ENCODE results near the gene SGMS2.
A peak's percentile ranks its signal among the peaks of the same experiment; 100 is the strongest.

Gene SGMS2

DNA sequence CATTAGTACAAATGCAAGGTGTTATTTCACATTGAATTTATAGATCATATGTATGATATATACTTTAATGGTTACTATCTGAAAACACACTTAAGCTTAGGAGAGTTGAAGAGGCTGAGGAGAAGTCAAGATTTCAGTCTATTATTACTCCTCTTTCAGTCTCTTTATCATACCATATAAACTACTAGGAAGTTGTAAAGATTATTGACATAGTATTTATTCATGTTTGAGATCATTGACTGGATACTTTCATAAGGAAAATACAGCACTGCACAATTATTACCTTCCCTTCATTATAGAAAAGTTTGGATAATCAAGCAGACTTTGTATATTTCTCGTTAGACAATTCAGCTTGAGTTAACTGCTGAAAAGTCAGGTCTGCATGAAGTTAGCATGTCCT lies 10.0 kb upstream of the SGMS2 start:
- H3K9ac ChIP-seq (ENCODE audit: low read depth, low read length), result no peak overlapping the region
- no peaks in the 10 kb centered on the region for H3K9me3 ChIP-seq (ENCODE audit: control insufficient read depth, insufficient read depth, low read length)
- no peaks in the 10 kb centered on the region for H3K4me1 ChIP-seq (ENCODE audit: insufficient read depth, low read length)
- no peaks in the 10 kb centered on the region for H3K36me3 ChIP-seq (ENCODE audit: insufficient read depth, low read length)

DNA sequence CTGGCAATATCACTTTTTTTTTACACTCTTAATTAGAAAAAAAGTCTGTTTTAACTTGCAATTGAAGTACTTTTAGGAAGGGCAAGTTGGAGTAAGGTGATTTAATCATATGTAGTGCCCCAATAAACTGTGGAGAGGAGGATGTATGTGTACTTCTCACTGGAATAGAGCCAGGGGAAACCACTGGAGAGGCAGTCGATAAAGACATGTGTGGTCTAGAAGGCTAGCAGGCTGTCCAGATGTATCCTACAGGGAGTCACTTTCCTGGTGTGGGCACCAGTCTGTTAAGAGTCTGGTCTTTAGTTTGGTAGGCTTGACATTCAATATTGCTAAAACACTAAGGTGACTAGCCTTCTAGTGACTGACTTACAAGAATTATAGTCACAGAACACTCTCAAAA lies 9.6 kb upstream of the SGMS2 start:
- Histone ChIP-seq H3K9me3 (ENCODE audit: control insufficient read depth, insufficient read depth, low read length) (no peaks in the 10 kb centered on the region), H3K9ac (ENCODE audit: low read depth, low read length) (no peak overlapping the region), H3K4me1 (ENCODE audit: insufficient read depth, low read length) (no peaks in the 10 kb centered on the region), H3K36me3 (ENCODE audit: insufficient read depth, low read length) (no peaks in the 10 kb centered on the region)

DNA sequence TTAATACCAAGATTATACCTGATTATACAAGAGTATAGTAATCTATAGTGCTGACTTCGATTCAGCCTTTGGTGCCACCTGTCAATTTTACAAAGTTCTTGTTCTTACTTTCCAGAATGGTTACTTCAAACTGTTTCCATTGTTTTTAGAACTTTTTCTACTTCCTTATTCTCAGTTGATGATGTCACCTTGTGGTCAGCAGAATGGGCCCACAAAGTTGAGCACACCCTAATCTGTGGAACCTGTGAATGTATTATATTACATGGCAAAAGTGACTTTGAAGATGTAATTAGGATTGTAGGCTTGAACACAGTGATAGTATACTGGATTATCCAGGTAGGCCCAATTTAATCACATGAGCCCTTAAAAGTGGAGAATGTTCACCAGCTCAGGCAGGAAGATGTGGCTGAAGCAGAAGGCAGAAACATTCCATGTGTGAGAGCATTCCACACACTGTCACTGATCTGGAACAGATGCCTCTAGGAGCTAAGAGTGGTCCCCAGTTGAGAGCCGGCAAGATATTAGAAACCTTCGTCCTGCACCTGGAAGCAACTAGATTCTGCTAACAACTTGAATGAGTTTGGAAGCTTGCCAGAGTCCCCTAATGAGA lies 6.3 kb upstream of the SGMS2 start:
- Histone ChIP-seq H3K9ac (ENCODE audit: low read depth, low read length) (no peak overlapping the region), H3K9me3 (ENCODE audit: control insufficient read depth, insufficient read depth, low read length) (no peaks in the 10 kb centered on the region), H3K36me3 (ENCODE audit: insufficient read depth, low read length) (no peaks in the 10 kb centered on the region), H3K4me1 (ENCODE audit: insufficient read depth, low read length) (peaks cover 1% of the 10 kb centered on the region; the same call in 1 of the 2 replicates)

DNA sequence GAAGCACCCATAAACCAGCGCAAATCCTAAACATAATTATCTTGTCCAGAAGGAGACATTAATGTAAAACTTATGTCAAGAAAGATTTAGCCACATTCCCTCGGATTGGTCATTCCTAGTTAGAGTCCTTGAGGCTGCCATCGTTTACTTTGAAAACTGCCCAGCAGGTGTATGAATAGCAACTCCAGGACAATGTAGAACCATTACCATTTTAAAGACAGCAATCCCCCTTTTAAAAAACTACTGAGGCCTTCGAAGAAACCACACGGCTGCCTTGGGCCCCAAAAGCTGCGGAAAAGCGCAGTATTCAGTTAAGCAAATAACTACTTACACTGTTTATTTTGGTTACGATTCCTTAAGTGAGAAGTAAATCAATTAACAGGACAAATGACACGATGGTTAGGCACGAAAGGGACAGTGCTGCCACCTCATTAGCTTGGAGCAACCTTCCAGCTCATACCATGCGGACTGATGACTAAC lies 822 bp upstream of the SGMS2 start:
- Histone ChIP-seq H3K9ac (ENCODE audit: low read depth, low read length) (peak overlapping the region; percentile 64; the same call in 1 of the 2 replicates), H3K4me1 (ENCODE audit: insufficient read depth, low read length) (peaks cover 5% of the 10 kb centered on the region), H3K36me3 (ENCODE audit: insufficient read depth, low read length) (no peaks in the 10 kb centered on the region)

DNA sequence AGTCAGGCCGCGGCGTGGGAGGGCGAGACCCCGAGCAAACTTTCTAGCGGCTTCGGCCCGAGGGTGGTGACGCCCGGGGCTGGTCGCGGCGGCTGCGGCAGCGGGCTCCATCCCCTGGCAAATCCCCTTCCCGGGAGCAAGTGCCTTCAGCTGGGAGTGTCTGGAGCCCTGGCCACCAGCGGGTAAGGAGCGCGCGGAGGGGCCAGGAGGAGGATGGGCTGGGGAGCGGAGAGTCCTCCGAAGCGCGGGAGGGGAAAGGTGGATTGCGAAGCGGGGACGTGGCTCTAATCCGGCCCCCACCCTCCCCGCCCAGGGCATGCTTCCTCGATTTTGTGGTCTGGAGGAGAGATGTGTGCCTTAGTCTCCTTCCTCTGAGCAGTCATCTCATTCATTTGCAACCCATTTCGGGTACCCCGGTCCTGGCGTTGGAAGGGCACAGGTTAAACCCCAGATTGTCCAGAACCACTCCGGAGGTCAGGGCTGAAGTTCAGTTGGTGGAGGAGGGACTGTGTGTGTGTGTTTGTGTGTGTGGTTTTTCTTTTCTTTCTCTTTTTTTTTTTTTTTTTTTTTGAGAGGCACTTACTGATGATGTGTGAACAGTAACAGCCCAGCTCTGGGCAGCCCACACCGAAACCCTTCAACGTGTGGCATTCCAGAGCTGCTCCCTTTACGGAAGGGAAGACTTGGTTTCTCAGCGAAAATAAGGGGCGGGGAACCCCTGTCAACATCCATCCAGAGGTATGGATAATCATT lies 516 bp downstream of the SGMS2 start:
- Histone ChIP-seq H3K4me1 (ENCODE audit: insufficient read depth, low read length) (peaks cover 5% of the 10 kb centered on the region), H3K9me3 (ENCODE audit: control insufficient read depth, insufficient read depth, low read length) (no peaks in the 10 kb centered on the region), H3K9ac (ENCODE audit: low read depth, low read length) (peak overlapping the region; percentile 64; the same call in 1 of the 2 replicates), H3K36me3 (ENCODE audit: insufficient read depth, low read length) (no peaks in the 10 kb centered on the region)

More for the DNA sequence above, 822 bp upstream of the SGMS2 start:
- H3K9me3 ChIP-seq (ENCODE audit: control insufficient read depth, insufficient read depth, low read length), result no peaks in the 10 kb centered on the region

DNA sequence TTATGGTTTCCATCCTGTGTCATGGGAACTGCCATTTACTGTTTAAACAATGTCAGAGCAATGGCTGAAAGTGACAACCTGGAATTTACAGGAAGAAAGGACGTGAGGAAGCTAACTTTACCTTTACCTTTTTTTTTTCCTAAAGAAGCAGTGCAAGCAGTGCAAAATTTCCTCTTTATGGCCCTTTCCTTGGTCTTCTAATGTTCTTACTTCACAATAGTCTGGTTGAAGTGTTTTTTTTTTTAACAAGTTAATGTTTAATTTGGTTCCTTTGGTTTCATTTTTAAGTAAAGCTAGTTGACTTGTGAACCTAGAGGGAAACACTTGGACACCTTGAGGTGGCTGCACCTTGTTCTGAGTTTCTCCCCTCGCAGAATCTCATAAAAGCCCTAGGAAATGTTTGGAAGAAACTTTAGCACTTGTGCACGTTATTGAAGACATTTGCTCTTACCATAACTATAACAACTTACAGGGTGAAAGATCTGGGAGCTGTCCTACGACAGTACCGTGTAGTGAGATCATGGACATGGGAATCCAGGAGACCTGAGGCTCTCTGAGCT lies 1.8 kb downstream of the SGMS2 start:
- Histone ChIP-seq H3K4me1 (ENCODE audit: insufficient read depth, low read length) (peaks cover 5% of the 10 kb centered on the region), H3K9me3 (ENCODE audit: control insufficient read depth, insufficient read depth, low read length) (no peaks in the 10 kb centered on the region), H3K9ac (ENCODE audit: low read depth, low read length) (no peak overlapping the region), H3K36me3 (ENCODE audit: insufficient read depth, low read length) (no peaks in the 10 kb centered on the region)

DNA sequence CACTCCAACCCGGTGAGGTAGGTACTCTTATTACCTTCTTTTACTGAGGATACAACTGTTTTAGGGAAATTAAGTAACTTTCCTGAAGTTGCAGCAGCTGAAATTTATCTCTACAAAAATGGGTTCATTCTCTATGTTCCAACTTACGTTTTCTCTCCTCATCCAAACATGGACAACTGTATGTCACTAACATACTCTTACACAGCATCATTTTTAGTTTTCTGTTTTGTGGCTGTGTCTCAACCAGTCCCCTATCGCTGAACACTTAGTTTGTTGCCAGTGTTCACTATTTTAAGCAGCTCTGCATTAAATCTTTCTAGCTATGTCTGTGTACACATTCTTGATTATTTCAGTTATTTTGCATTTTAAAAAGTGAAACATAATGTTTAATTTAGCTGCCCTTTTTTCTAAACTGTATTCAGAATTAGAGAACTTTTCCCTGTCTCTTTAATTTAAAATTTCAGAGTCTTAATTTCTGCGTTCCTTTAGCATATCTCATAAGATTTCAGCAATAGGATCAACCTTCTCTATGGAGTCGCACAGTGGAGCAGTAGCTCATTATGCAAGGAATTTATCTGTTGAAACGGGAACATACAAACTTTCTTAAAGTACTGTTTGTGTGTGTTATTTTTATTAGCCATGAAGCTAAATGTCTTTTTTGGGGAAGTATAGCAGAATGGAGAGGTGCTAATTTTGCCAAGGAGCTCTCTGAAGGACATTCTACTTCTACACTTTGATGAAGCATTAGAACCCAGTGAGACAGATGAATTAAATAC lies 3.8 kb downstream of the SGMS2 start:
- Histone ChIP-seq H3K9me3 (ENCODE audit: control insufficient read depth, insufficient read depth, low read length) (peaks cover under 1% of the 10 kb centered on the region; the same call in 1 of the 2 replicates), H3K9ac (ENCODE audit: low read depth, low read length) (no peak overlapping the region), H3K4me1 (ENCODE audit: insufficient read depth, low read length) (peaks cover 11% of the 10 kb centered on the region), H3K36me3 (ENCODE audit: insufficient read depth, low read length) (no peaks in the 10 kb centered on the region)

DNA sequence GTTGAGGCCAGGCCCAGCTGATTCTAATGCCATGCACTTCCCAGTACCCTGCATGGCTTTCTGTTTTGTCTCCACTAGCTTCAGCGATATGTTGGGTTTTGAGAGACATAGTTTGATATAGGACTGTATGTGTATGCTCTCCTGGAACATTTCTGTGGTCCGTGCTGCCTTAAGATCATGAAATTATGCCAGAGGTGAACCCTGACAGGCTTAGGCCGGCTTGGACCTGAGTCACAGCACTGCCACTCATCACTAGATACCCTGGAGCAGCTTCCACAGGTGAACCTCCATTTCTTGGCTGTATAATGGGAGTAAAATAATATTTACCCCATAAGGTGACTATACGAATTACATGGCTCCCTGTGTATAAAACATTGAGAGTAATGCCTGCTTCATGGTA lies 6.4 kb downstream of the SGMS2 start:
- H3K9me3 ChIP-seq (ENCODE audit: control insufficient read depth, insufficient read depth, low read length), result peaks cover 5% of the 10 kb centered on the region; the same call in 1 of the 2 replicates
- H3K4me1 ChIP-seq (ENCODE audit: insufficient read depth, low read length), result 0 out of 2 replicates have a peak, but pooled peaks cover 8% of the 10 kb centered on the region
- H3K9ac ChIP-seq (ENCODE audit: low read depth, low read length), result no peak overlapping the region
- no peaks in the 10 kb centered on the region for H3K36me3 ChIP-seq (ENCODE audit: insufficient read depth, low read length)

DNA sequence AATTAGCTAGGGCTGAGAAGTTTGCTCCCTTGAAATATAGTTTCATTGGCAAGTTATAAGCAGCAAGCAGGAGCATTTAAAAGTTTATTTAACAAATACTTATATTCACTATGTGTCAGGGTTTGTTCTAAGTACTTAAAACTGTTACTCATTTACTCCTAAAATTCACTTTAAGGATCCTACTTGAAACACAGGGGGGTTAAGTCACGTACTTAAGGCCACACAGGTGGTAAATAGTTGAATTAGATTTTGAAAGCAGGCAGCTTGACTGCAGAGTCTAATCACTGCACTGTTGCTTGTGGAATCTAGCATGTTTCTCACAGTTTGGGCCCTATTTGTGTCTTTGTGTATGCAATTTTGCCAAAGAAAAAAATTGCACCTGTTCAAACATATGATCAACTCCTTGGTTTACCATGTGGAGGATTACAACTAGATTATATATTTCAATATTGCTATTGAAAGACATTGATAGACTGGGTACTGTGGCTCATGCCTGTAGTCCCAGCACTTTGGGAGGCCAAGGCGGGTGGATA lies 7.6 kb downstream of the SGMS2 start:
- no peaks in the 10 kb centered on the region for H3K36me3 ChIP-seq (ENCODE audit: insufficient read depth, low read length)
- no peak overlapping the region for H3K9ac ChIP-seq (ENCODE audit: low read depth, low read length)
- 0 out of 2 replicates have a peak, but pooled peaks cover 8% of the 10 kb centered on the region for H3K4me1 ChIP-seq (ENCODE audit: insufficient read depth, low read length)
- H3K9me3 ChIP-seq (ENCODE audit: control insufficient read depth, insufficient read depth, low read length), result peaks cover 5% of the 10 kb centered on the region; the same call in 1 of the 2 replicates

DNA sequence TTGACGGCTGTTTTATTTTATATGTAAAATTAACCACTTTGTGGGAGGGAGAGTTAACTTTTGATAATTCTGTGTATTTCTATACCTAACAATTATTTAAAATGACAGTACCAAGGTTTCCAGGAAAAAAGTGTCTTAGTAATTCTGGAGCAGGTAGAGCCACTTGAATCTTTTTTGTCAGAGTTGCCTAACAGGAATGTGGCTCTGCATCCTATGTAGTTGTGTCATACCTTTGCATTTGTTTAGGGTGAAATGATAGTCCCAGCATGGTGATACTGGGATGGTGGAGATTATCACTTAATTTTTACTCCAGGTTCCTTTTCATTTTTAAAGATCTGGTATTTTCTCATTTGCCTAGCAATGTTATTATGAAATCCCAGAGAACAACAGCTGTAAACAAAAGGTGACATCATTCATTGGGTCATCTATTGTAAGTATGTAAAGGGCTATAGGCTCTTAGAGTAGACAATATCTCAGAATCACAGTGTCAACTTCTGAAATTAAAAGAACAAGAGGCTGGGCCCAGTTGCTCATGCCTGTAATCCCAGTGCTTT lies 9.6 kb downstream of the SGMS2 start:
- Histone ChIP-seq H3K4me1 (ENCODE audit: insufficient read depth, low read length) (0 out of 2 replicates have a peak, but pooled peaks cover 8% of the 10 kb centered on the region), H3K36me3 (ENCODE audit: insufficient read depth, low read length) (no peaks in the 10 kb centered on the region), H3K9me3 (ENCODE audit: control insufficient read depth, insufficient read depth, low read length) (peaks cover 5% of the 10 kb centered on the region; the same call in 1 of the 2 replicates), H3K9ac (ENCODE audit: low read depth, low read length) (no peak overlapping the region)

DNA sequence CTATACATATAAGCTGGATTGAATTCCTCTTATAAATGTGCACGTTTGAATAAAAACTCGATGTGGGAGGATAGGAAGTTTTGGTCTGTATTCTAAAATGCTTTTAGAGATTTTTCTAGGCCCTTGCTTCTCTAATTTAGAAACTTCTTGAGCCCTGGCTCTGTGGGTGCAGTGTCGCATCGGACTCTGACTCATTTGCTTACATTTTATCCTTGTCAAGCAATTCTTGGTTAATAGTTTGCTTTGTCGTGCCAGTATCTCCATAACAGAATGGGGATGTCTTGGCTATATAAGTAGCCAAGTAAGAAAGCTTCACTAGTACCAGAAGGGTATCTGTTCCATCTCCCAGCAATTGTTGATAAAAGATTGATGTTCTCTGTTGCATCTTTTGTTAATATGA lies 10.7 kb downstream of the SGMS2 start:
- H3K36me3 ChIP-seq (ENCODE audit: insufficient read depth, low read length), result no peaks in the 10 kb centered on the region
- peaks cover 5% of the 10 kb centered on the region; the same call in 1 of the 2 replicates for H3K9me3 ChIP-seq (ENCODE audit: control insufficient read depth, insufficient read depth, low read length)
- no peak overlapping the region for H3K9ac ChIP-seq (ENCODE audit: low read depth, low read length)
- 0 out of 2 replicates have a peak, but pooled peaks cover 8% of the 10 kb centered on the region for H3K4me1 ChIP-seq (ENCODE audit: insufficient read depth, low read length)

DNA sequence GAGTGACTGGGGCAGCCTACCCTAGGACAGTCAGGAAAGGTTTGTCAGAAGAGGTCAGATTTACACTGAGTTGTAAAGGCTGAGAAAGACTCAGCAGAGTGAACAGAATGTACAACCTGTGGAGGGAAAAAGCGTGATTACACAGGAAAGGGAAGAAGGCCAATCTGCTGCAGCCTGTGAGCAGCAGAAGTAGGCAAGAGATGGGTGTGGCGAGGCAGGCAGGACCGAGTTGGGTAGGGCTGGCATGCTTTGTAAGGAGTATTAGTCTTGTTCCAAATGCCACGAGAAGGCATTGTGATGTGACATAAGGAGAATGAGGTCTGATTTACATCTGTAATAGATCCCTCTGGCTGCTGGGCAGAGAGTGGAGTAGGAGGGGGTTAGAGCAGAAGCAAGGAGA lies 12.6 kb downstream of the SGMS2 start:
- Histone ChIP-seq H3K9ac (ENCODE audit: low read depth, low read length) (no peak overlapping the region), H3K9me3 (ENCODE audit: control insufficient read depth, insufficient read depth, low read length) (peaks cover 5% of the 10 kb centered on the region; the same call in 1 of the 2 replicates), H3K36me3 (ENCODE audit: insufficient read depth, low read length) (no peaks in the 10 kb centered on the region), H3K4me1 (ENCODE audit: insufficient read depth, low read length) (0 out of 2 replicates have a peak, but pooled peaks cover 2% of the 10 kb centered on the region)

DNA sequence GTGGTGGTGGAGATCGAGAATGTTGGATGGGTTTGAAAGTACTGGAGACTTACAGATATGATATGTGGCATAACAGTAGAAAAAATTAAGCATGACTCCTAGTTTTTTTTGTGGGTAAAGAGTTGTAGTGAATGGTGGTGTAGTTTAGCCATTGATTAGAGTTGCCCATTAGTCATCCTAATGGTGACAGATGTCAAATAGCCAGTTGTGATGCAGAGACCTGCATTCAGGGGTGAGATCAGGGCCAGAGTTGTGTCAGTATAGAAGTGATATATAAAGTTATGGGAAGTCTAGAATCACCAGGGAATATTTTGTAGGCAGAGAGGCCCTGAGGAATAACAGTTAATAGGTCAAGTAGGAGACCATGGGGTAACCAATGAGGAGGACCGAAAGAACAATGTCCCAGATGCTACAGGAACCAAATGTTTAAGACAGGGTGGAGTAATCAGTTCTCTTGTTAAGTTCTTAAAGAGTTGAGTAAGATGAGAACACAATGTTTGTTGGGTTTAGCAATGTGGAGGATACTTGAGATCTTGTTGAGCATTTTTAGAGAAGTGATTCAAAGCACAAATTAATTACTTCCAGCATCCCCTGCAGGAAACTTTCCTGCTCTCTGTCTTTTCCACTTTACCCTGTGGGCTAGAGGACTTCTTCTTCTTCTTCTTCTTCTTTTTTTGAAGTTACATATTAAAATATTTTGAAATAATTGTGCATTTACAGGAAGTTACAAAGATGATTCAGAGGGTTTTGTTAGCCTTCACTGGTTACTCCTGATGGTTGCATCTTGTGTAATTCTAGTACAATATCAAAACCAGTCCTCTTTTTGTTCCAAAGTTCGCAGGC lies 13.3 kb downstream of the SGMS2 start:
- H3K36me3 ChIP-seq (ENCODE audit: insufficient read depth, low read length), result no peaks in the 10 kb centered on the region
- H3K9me3 ChIP-seq (ENCODE audit: control insufficient read depth, insufficient read depth, low read length), result peaks cover 5% of the 10 kb centered on the region; the same call in 1 of the 2 replicates
- H3K9ac ChIP-seq (ENCODE audit: low read depth, low read length), result no peak overlapping the region
- H3K4me1 ChIP-seq (ENCODE audit: insufficient read depth, low read length), result no peaks in the 10 kb centered on the region
